HUES48 (cell line): ENCODE results near the gene CFAP57.

ENCODE experiments used
- H3K27ac ChIP-seq: one replicate; pipeline ENCODE4 v1.7.0; 2013; ENCODE audit warnings: low read depth, low read length, inconsistent platforms
- H3K27me3 ChIP-seq: 2 replicates; pipeline ENCODE4 v1.6.1; 2013; ENCODE audit warnings: mild to moderate bottlenecking, low read length; ENCODE audit not compliant: control insufficient read depth, insufficient read depth
- H3K36me3 ChIP-seq: 2 replicates; pipeline ENCODE4 v1.6.1; 2013; ENCODE audit warnings: low read length; ENCODE audit not compliant: control insufficient read depth, insufficient read depth
- H3K4me1 ChIP-seq: 2 replicates; pipeline ENCODE4 v1.6.1; 2013; ENCODE audit warnings: mild to moderate bottlenecking, low read length; ENCODE audit not compliant: control insufficient read depth, insufficient read depth
- H3K4me3 ChIP-seq: 2 replicates; pipeline ENCODE4 v1.5.1; 2013; ENCODE audit warnings: mild to moderate bottlenecking, low read depth, low read length
- H3K9ac ChIP-seq: 2 replicates; pipeline ENCODE4 v1.6.1; 2013; ENCODE audit warnings: mild to moderate bottlenecking, low read depth, low read length, moderate library complexity
- H3K9me3 ChIP-seq: 2 replicates; pipeline ENCODE4 v1.6.1; 2013; ENCODE audit warnings: low read length; ENCODE audit not compliant: control insufficient read depth, insufficient read depth

CFAP57 gene

GRCh38 chr1:43271186-43272118, 99.3 kb downstream of the CFAP57 start:
- no peaks in the 10 kb centered on the region for H3K27me3 ChIP-seq
- peak overlapping the region; percentile 67 for H3K4me3 ChIP-seq
- H3K4me1 ChIP-seq, result peaks cover 19% of the 10 kb centered on the region
- no peaks in the 10 kb centered on the region for H3K9me3 ChIP-seq
- peaks cover 4% of the 10 kb centered on the region; the same call in 1 of the 2 replicates for H3K36me3 ChIP-seq
- peak overlapping the region; percentile 19 for H3K9ac ChIP-seq
- peak overlapping the region; percentile 57 for H3K27ac ChIP-seq

GRCh38 chr1:43272161-43272560, 100.0 kb downstream of the CFAP57 start:
- peaks cover 19% of the 10 kb centered on the region for H3K4me1 ChIP-seq
- H3K27ac ChIP-seq, result no peak overlapping the region
- H3K9ac ChIP-seq, result no peak overlapping the region
- H3K4me3 ChIP-seq, result no peak overlapping the region
- H3K9me3 ChIP-seq, result no peaks in the 10 kb centered on the region
- H3K36me3 ChIP-seq, result peaks cover 4% of the 10 kb centered on the region; the same call in 1 of the 2 replicates
- no peaks in the 10 kb centered on the region for H3K27me3 ChIP-seq

- H3K36me3 ChIP-seq, result peaks cover 4% of the 10 kb centered on the region; the same call in 1 of the 2 replicates
- no peaks in the 10 kb centered on the region for H3K27me3 ChIP-seq
- H3K27ac ChIP-seq, result no peak overlapping the region
- H3K4me1 ChIP-seq, result peaks cover 19% of the 10 kb centered on the region
- H3K9ac ChIP-seq, result no peak overlapping the region
- no peak overlapping the region for H3K4me3 ChIP-seq
- no peaks in the 10 kb centered on the region for H3K9me3 ChIP-seq
Observed at GRCh38 chr1:43272576-43273571, 100.7 kb downstream of the CFAP57 start.

GRCh38 chr1:43273708-43274107, 101.6 kb downstream of the CFAP57 start:
- no peak overlapping the region for H3K4me3 ChIP-seq
- H3K36me3 ChIP-seq, result peaks cover 4% of the 10 kb centered on the region; the same call in 1 of the 2 replicates
- H3K9ac ChIP-seq, result no peak overlapping the region
- H3K27ac ChIP-seq, result no peak overlapping the region
- H3K4me1 ChIP-seq, result peaks cover 19% of the 10 kb centered on the region
- H3K27me3 ChIP-seq, result no peaks in the 10 kb centered on the region
- H3K9me3 ChIP-seq, result no peaks in the 10 kb centered on the region

GRCh38 chr1:43274125-43274803, 102.1 kb downstream of the CFAP57 start:
- H3K27ac ChIP-seq, result no peak overlapping the region
- H3K27me3 ChIP-seq, result no peaks in the 10 kb centered on the region
- H3K9ac ChIP-seq, result no peak overlapping the region
- no peaks in the 10 kb centered on the region for H3K9me3 ChIP-seq
- no peak overlapping the region for H3K4me3 ChIP-seq
- H3K36me3 ChIP-seq, result peaks cover 4% of the 10 kb centered on the region; the same call in 1 of the 2 replicates
- peaks cover 19% of the 10 kb centered on the region for H3K4me1 ChIP-seq

- peaks cover 14% of the 10 kb centered on the region for H3K4me1 ChIP-seq
- no peaks in the 10 kb centered on the region for H3K9me3 ChIP-seq
- no peak overlapping the region for H3K4me3 ChIP-seq
- H3K27me3 ChIP-seq, result no peaks in the 10 kb centered on the region
- H3K27ac ChIP-seq, result no peak overlapping the region
- H3K36me3 ChIP-seq, result peaks cover 4% of the 10 kb centered on the region; the same call in 1 of the 2 replicates
- no peak overlapping the region for H3K9ac ChIP-seq
Observed at GRCh38 chr1:43274804-43275180, 102.7 kb downstream of the CFAP57 start.

- Histone ChIP-seq H3K27ac (no peak overlapping the region), H3K9ac (no peak overlapping the region), H3K4me1 (peaks cover 8% of the 10 kb centered on the region), H3K9me3 (no peaks in the 10 kb centered on the region), H3K4me3 (no peak overlapping the region), H3K27me3 (no peaks in the 10 kb centered on the region), H3K36me3 (peaks cover 4% of the 10 kb centered on the region; the same call in 1 of the 2 replicates)
Observed at GRCh38 chr1:43275826-43276620, 103.9 kb downstream of the CFAP57 start.

GRCh38 chr1:43276673-43277072, 104.5 kb downstream of the CFAP57 start:
- Histone ChIP-seq H3K9me3 (no peaks in the 10 kb centered on the region), H3K27me3 (no peaks in the 10 kb centered on the region), H3K27ac (no peak overlapping the region), H3K4me3 (no peak overlapping the region), H3K9ac (no peak overlapping the region), H3K36me3 (peaks cover 4% of the 10 kb centered on the region; the same call in 1 of the 2 replicates), H3K4me1 (peaks cover 2% of the 10 kb centered on the region; the same call in 1 of the 2 replicates)

- Histone ChIP-seq H3K27ac (no peak overlapping the region), H3K36me3 (peaks cover 4% of the 10 kb centered on the region; the same call in 1 of the 2 replicates), H3K4me1 (no peaks in the 10 kb centered on the region), H3K9me3 (no peaks in the 10 kb centered on the region), H3K9ac (no peak overlapping the region), H3K4me3 (no peak overlapping the region), H3K27me3 (no peaks in the 10 kb centered on the region)
Observed at GRCh38 chr1:43277116-43277876, 105.2 kb downstream of the CFAP57 start.
